IPS DF 4.7 (cell line): ENCODE measurements around the gene FYN.
"Not testable (repeated sequence)": the region's sequence is repeated elsewhere in the genome, so short reads cannot be mapped to it uniquely, and the experiment has no call there.

Source experiments
- DNase-seq: peaks from one replicate; pipeline ENCODE4 v3.0.0-alpha.2; 2013; ENCODE audit warnings: low spot score; ENCODE audit errors: extremely low read depth

Gene FYN

GRCh38 chr6:111791415-111791814, 81.8 kb downstream of the FYN start:
- no peak for DNase-seq

DNA sequence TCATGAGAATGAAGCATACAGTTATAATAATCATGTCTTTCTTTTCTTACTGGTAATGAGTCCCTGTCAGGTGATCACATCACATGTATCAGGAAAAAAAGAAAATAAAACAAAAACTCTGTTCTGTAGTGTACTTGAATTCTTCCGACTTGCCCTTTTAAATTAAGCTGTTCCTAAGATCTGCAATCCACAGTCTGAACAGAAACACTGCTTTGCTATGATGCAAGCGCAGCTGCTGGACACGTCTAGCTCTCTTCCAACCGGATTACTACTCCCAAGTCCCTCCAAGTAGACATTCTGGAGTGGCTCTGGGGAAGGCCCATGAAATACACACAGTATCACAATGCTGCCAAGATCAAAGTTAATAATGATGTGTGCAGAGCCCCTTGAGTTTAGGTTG, 83.7 kb downstream of the FYN start:
- DNase-seq = no peak

- no peak for DNase-seq
These were observed 84.6 kb downstream of the FYN start for GRCh38 chr6:111788379-111789276.

DNA sequence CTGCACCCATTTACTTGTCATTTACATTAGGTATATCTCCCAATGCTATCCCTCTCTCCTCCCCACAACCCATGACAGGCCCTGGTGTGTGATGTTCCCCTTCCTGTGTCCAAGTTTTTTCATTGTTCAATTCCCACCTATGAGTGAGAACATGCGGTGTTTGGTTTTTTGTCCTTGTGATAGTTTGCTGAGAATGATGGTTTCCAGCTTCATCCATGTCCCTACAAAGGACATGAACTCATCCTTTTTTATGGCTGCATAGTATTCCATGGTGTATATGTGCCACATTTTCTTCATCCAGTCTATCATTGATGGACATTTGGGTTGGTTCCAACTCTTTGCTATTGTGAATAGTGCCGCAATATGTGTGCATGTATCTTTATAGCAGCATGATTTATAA, 87.1 kb downstream of the FYN start:
- not testable (repeated sequence) for DNase-seq

- DNase-seq = no peak
These were observed 88.8 kb downstream of the FYN start for GRCh38 chr6:111784433-111784832.

DNA sequence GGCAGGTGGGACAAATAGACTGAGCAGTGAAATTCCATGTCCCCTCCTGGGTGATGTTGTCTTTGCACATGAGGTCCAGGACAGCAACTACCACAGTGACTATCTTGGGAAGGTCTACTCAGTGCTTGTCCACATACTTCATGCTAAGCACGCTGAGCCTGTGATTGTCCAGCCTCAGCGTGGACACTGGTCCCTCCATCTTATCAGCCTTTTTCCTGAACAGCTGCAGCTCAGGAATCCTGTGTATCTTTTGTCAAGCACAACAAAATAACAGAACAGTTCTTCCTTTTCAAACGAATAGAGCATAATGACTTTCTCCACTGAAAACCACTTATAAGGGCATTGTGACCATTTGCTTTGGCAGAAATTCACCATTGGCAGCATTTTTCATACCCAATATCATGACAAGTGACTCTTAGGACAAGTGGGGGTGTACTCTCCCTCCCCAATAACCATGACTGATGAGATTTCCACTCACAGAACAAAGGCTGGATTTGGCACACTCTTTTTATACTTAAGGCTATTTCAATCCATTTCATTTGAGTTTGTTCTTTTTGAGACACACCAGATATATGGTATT, 90.3 kb downstream of the FYN start:
- no peak for DNase-seq

DNA sequence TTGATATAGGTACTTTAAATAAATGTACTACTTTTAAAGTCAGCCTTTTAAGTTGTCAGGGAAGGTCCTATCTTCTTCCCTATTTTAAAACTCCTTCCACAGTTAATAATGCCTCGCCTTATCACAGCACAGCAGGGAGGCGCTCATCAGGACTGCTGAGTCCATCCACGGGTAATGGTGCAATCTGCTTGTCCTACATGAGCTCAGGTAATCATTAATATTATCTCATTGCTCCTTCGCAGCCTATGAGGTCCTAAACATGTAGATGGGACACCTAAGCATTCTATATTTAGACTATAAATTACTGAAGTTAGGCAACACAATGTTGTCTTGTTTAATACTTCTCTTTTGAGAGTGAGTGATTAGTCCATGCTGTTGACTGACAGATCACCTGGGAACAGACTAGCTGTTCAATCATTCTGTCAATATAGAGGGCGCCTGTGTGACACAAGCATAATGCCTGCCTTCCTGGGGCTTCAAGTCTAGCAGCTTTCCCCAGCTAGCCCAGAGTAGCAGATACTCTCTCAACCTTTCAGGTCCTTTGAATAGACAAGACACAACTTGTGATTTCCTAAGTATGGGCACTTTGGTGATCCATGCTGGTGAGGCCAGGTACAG, 91.0 kb downstream of the FYN start:
- DNase-seq = no peak

DNA sequence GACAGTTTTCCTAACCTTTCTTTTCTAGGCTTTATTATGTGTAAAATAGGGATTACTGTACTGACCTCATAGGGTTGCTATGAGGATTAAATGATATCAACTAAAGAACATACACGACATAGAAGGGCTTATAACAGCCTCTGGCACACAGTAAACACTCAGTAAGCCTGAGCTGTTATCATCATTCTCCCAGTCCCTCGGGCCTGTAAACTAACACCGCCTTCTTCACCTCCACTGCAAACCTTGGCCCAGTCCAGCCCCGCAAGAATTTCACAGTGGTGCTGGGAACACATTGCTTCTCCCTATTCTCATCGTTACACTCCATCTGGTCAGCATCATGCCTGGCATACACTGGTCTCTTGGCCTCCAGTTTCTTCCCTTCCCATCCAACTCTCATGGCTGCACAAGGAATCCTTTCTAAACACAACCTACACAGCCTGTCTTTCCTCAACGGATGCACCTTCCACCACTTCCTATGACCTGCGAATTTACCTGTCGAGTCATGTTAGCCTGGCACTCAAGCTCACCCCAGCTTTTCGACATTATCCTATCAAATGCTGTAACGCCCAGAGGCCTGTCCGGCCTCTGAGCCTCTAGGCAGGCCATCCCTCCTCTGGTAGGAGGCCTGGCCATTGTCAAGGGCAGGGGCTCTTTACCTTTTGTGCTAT, 92.1 kb downstream of the FYN start:
- no peak for DNase-seq

GRCh38 chr6:111780393-111780792, 92.9 kb downstream of the FYN start:
- no peak for DNase-seq

GRCh38 chr6:111779660-111780059, 93.6 kb downstream of the FYN start:
- no peak for DNase-seq

GRCh38 chr6:111779031-111779430, 94.2 kb downstream of the FYN start:
- DNase-seq = no peak

DNA sequence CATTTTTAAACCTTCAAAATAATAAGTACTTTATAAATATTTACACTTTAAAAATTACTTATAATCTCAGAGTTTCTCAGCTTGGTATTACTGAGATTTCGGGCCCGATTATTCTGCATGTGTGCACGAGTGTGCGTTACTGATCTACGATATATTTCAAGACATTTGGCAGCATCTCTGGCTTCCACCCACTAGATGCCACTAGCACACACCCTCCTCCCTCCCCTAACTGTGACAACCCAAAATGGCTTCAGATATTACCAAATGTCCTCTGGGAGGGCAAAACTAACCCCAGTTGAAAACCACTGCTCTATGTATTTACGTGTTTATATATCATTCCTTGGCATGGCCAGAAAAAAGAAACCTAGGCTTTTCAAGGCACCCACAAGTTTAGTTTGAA, 95.9 kb downstream of the FYN start:
- DNase-seq = no peak

- DNase-seq = no peak
These were observed 96.7 kb downstream of the FYN start for GRCh38 chr6:111776236-111777221.

DNA sequence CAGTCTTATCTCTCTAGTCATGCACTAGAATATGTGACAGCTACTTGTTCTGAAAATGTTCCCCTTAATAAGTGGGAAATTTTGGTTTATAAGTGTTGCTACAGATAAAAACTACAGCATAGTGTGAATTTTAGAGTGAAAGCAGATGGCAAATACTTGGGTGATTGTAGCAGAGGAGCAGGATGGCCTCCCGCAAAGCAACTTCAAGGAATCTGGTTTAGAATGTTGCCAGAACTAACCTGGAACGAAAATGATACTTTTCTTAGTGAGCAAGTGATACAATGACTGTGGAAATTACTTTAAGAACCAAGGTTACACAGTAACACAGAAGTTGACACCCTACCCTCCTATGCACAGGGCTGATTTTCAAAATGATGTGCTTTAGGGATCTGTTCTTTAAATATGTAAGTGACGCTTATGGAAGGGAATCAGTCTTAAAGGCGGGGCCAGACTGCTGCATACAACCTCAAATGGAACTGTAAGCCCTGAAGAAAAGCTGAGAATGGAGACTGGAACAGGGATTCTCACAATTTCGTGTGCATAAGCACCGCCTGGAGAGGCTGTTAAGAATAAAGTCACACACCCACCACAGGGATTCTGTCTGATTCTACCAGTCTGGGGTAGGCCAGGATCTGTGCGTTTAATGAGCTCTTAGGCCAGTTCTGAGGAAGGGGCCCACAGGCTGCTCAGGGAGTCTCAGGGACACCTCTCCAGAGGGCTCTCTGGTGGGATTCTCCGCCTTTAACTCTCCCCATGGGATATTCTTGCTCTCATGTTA, 97.9 kb downstream of the FYN start:
- DNase-seq = no peak

- no peak for DNase-seq
These were observed 98.9 kb downstream of the FYN start for GRCh38 chr6:111774346-111774703.

GRCh38 chr6:111773501-111774345, 99.5 kb downstream of the FYN start:
- DNase-seq = no peak

- DNase-seq = no peak
These were observed 100.9 kb downstream of the FYN start for GRCh38 chr6:111772381-111772780.

GRCh38 chr6:111771629-111772028, 101.6 kb downstream of the FYN start:
- no peak for DNase-seq

DNA sequence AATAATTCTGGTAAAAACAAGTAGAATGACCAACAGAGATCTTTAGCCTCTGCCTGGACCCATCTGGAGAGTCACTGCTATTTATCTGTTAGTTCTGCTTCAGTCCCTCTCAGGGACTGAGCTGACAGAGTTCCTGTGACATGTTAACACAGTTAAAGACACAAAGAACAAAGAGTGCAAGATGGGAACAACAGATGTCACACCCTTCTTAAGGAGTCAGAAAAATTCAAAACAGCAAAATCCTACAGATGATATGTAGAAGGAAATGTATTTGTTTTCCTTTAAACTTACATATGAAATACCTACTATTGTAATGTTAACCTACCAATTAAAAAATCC, 102.2 kb downstream of the FYN start:
- no peak for DNase-seq
